Measurements from ENCODE around the gene C12orf75.
"Not testable (repeated sequence)": the region's sequence is repeated elsewhere in the genome, so short reads cannot be mapped to it uniquely, and the experiment has no call there.

C12orf75 gene

GRCh38 chr12:105382771-105383622, 52.5 kb downstream of the C12orf75 start:
- DNase-seq, result peak; percentile 48

- no peak for DNase-seq
Observed at GRCh38 chr12:105384220-105384619, 53.7 kb downstream of the C12orf75 start.

- no peak for DNase-seq
Observed at GRCh38 chr12:105384916-105385535, 54.5 kb downstream of the C12orf75 start.

GRCh38 chr12:105386431-105386830, 55.9 kb downstream of the C12orf75 start:
- no peak for DNase-seq

- no peak for DNase-seq
Observed at GRCh38 chr12:105391231-105391630, 60.7 kb downstream of the C12orf75 start.

- DNase-seq, result no peak
Observed at GRCh38 chr12:105393587-105393986, 63.1 kb downstream of the C12orf75 start.

- no peak for DNase-seq
Observed at GRCh38 chr12:105396024-105396423, 65.5 kb downstream of the C12orf75 start.

- DNase-seq, result no peak
Observed at GRCh38 chr12:105396983-105397382, 66.5 kb downstream of the C12orf75 start.

- no peak for DNase-seq
Observed at GRCh38 chr12:105398930-105399329, 68.4 kb downstream of the C12orf75 start.

GRCh38 chr12:105399428-105400081, 69.1 kb downstream of the C12orf75 start:
- no peak for DNase-seq

GRCh38 chr12:105400227-105400626, 69.7 kb downstream of the C12orf75 start:
- DNase-seq, result no peak

GRCh38 chr12:105401198-105401597, 70.7 kb downstream of the C12orf75 start:
- DNase-seq, result no peak

- DNase-seq, result no peak
Observed at GRCh38 chr12:105402366-105402765, 71.9 kb downstream of the C12orf75 start.

- no peak for DNase-seq
Observed at GRCh38 chr12:105403095-105403494, 72.6 kb downstream of the C12orf75 start.

- DNase-seq, result not testable (repeated sequence)
Observed at GRCh38 chr12:105404134-105404533, 73.6 kb downstream of the C12orf75 start.

- DNase-seq, result no peak
Observed at GRCh38 chr12:105406497-105406896, 76.0 kb downstream of the C12orf75 start.

- DNase-seq, result no peak
Observed at GRCh38 chr12:105409279-105409678, 78.8 kb downstream of the C12orf75 start.

- no peak for DNase-seq
Observed at GRCh38 chr12:105409801-105410471, 79.4 kb downstream of the C12orf75 start.

GRCh38 chr12:105413911-105414487, 83.5 kb downstream of the C12orf75 start:
- no peak for DNase-seq

GRCh38 chr12:105417732-105418131, 87.2 kb downstream of the C12orf75 start:
- no peak for DNase-seq

GRCh38 chr12:105418229-105418628, 87.7 kb downstream of the C12orf75 start:
- no peak for DNase-seq

- DNase-seq, result no peak
Observed at GRCh38 chr12:105418821-105419291, 88.4 kb downstream of the C12orf75 start.

GRCh38 chr12:105419606-105420005, 89.1 kb downstream of the C12orf75 start:
- no peak for DNase-seq

Data from central memory CD4-positive, alpha-beta T cell (primary cell).